Body of pancreas (tissue), 4 donors: ENCODE measurements around the gene TTYH2.
"Not testable (repeated sequence)": the region's sequence is repeated elsewhere in the genome, so short reads cannot be mapped to it uniquely, and the experiment has no call there.

Experiments used
- CTCF ChIP-seq, 7 experiments: fragments of 450-650 bp in 4 of 7; fragments of 200-600 bp in 3 of 7; sonication (generic) in 3 of 7; IDR thresholded peaks; one replicate each; pipeline ENCODE4 v1.5.1; 2016 to 2019; ENCODE audit warnings: antibody characterized with exemption in 7 of 7
- POLR2A ChIP-seq, 3 donors: fragments of 450-650 bp; IDR thresholded peaks; one replicate each; pipeline ENCODE4 v1.6.1; 2016; ENCODE audit warnings: antibody characterized with exemption in 3 of 3, mild to moderate bottlenecking in 2 of 3

- not testable (repeated sequence) for TF ChIP-seq CTCF, POLR2A (IDR thresholded peaks at IDR 0.05)
Observed at GRCh38 chr17:74279617-74280016, 66.2 kb downstream of the TTYH2 start.
